B cell (primary cell): ENCODE results near the gene SMIM36.

Experiments
- CTCF ChIP-seq: fragments of 200-600 bp; IDR thresholded peaks from one replicate; pipeline ENCODE4 v1.8.0; 2022; ENCODE audit warnings: antibody characterized with exemption, mild to moderate bottlenecking
- EZH2 ChIP-seq: IDR thresholded peaks from 2 replicates; pipeline ENCODE4 v1.6.1; 2012; ENCODE audit warnings: borderline replicate concordance, low read depth, mild to moderate bottlenecking, moderate library complexity, low read length; ENCODE audit not compliant: insufficient read depth, poor library complexity, severe bottlenecking

GRCh38 chr17:55430541-55431288 lies 80.5 kb downstream of the SMIM36 start:
- TF ChIP-seq CTCF (no peak), EZH2 (no peak)
